SK-N-SH (cell line): ENCODE measurements around the gene TMEM202. TPM values are rescaled to one million over a fixed set of nuclear protein-coding genes. Genes with fewer than 3 reads are reported as not detected.

Experiments used
- CTCF ChIA-PET: fragments of 300-600, 350-600 bp; formaldehyde crosslinking; extraction: SDS; loops from one replicate; lab custom pipeline; 2021; lab: Yijun Ruan, JAX
- POLR2A ChIA-PET: fragments of 350-600 bp; sonication (Branson Sonifier 250); formaldehyde crosslinking; extraction: SDS; loops from one replicate; lab custom pipeline; 2020; ENCODE audit warnings: antibody characterized with exemption, inconsistent platforms; lab: Yijun Ruan, JAX
- DNase-seq: peaks from one replicate; pipeline ENCODE4 v3.0.0; 2012
- H2AFZ ChIP-seq: fragments of 200-600 bp; sonication (generic); 2 replicates; pipeline ENCODE4 v1.8.1; 2016; ENCODE audit warnings: antibody characterized with exemption, mild to moderate bottlenecking, low read depth
- H3F3A ChIP-seq: fragments of 200-600 bp; sonication (generic); replicated peaks from 2 replicates; pipeline ENCODE3; 2016; ENCODE audit warnings: antibody characterized with exemption, mild to moderate bottlenecking; ENCODE audit not compliant: insufficient read depth
- H3K27ac ChIP-seq, 2 experiments: fragments of 200-500 bp in 1 of 2; fragments of 200-600 bp in 1 of 2; sonication (Bioruptor generic) in 1 of 2; sonication (generic), shearing (Covaris generic) in 1 of 2; 2 replicates each; pipeline versions ENCODE4 v1.5.1 to v1.6.1; 2014 to 2016; ENCODE audit warnings: low read depth in 2 of 2, inconsistent platforms in 1 of 2, low read length in 1 of 2, mild to moderate bottlenecking in 1 of 2, mixed read lengths in 1 of 2
- H3K27me3 ChIP-seq: fragments of 200-600 bp; sonication (generic), shearing (Covaris generic); 2 replicates; pipeline ENCODE4 v1.6.1; 2016; ENCODE audit warnings: mixed run types; ENCODE audit not compliant: insufficient read depth
- H3K36me3 ChIP-seq, 2 experiments: fragments of 200-500 bp in 1 of 2; fragments of 200-600 bp in 1 of 2; sonication (Bioruptor generic) in 1 of 2; sonication (generic) in 1 of 2; replicated peaks in 1 of 2; 2 replicates each; pipeline versions ENCODE3 to v1.5.1; 2014 to 2016; ENCODE audit warnings: low read length in 1 of 2, mild to moderate bottlenecking in 1 of 2; ENCODE audit not compliant: insufficient read depth in 2 of 2, control insufficient read depth in 1 of 2
- H3K4me1 ChIP-seq, 2 experiments: fragments of 200-500 bp in 1 of 2; fragments of 200-600 bp in 1 of 2; sonication (Bioruptor generic) in 1 of 2; sonication (generic), shearing (Covaris generic) in 1 of 2; 2 replicates each; pipeline versions ENCODE4 v1.5.1 to v1.6.1; 2014 to 2016; ENCODE audit warnings: low read depth in 1 of 2, low read length in 1 of 2, mixed run types in 1 of 2; ENCODE audit not compliant: insufficient read depth in 2 of 2, control insufficient read depth in 1 of 2
- H3K4me2 ChIP-seq: fragments of 200-600 bp; sonication (generic), shearing (Covaris generic); 2 replicates; pipeline ENCODE4 v1.6.1; 2017; ENCODE audit warnings: mixed run types
- H3K4me3 ChIP-seq, 2 experiments: fragments of 200-500 bp in 1 of 2; fragments of 200-600 bp in 1 of 2; sonication (Bioruptor generic) in 1 of 2; sonication (generic), shearing (Covaris generic) in 1 of 2; 2 replicates each; pipeline versions ENCODE4 v1.5.1 to v1.8.1; 2014 to 2016; ENCODE audit warnings: low read depth in 2 of 2, inconsistent platforms in 1 of 2, low read length in 1 of 2, mild to moderate bottlenecking in 1 of 2, mixed read lengths in 1 of 2, moderate library complexity in 1 of 2
- H3K79me2 ChIP-seq: fragments of 200-600 bp; sonication (generic); 2 replicates; pipeline ENCODE4 v1.8.1; 2017; ENCODE audit warnings: mild to moderate bottlenecking; ENCODE audit not compliant: insufficient read depth
- H3K9ac ChIP-seq: fragments of 200-600 bp; sonication (generic); 2 replicates; pipeline ENCODE4 v1.6.1; 2017; ENCODE audit warnings: mixed run types
- H3K9me2 ChIP-seq: fragments of 200-600 bp; sonication (generic); 2 replicates; pipeline ENCODE4 v1.6.1; 2017; ENCODE audit warnings: mixed run types
- H3K9me3 ChIP-seq: fragments of 200-600 bp; sonication (generic); 2 replicates; pipeline ENCODE4 v1.6.1; 2017; ENCODE audit warnings: mixed run types, mild to moderate bottlenecking, moderate library complexity
- H4K20me1 ChIP-seq: fragments of 200-600 bp; sonication (generic); 2 replicates; pipeline ENCODE4 v1.6.1; 2017; ENCODE audit warnings: mild to moderate bottlenecking, mixed run types; ENCODE audit not compliant: insufficient read depth
- ELF1 ChIP-seq: IDR thresholded peaks from 2 replicates; pipeline ENCODE4 v1.4.0; 2012
- EZH2phosphoT487 ChIP-seq: fragments of 200-600 bp; sonication (generic); IDR thresholded peaks from 2 replicates; pipeline ENCODE4 v1.6.1; 2017; ENCODE audit warnings: low read depth, mixed run types, mild to moderate bottlenecking, antibody characterized with exemption, moderate library complexity, borderline replicate concordance
- FOSL2 ChIP-seq: IDR thresholded peaks from 2 replicates; pipeline ENCODE4 v1.4.0; 2012; ENCODE audit warnings: low read depth, mild to moderate bottlenecking, moderate library complexity, borderline replicate concordance
- FOXM1 ChIP-seq: IDR thresholded peaks from 2 replicates; pipeline ENCODE4 v1.4.0; 2012; ENCODE audit warnings: low read depth, mild to moderate bottlenecking
- JUND ChIP-seq: IDR thresholded peaks from 2 replicates; pipeline ENCODE4 v1.4.0; 2012
- MEF2A ChIP-seq: IDR thresholded peaks from 2 replicates; pipeline ENCODE4 v1.4.0; 2012; ENCODE audit warnings: low read depth, borderline replicate concordance
- MXI1 ChIP-seq: IDR thresholded peaks from 2 replicates; pipeline ENCODE4 v1.6.1; 2012; ENCODE audit warnings: mild to moderate bottlenecking, low read depth, low read length, improper control_type of control experiment
- NFIC ChIP-seq: IDR thresholded peaks from 2 replicates; pipeline ENCODE4 v1.4.0; 2012; ENCODE audit warnings: borderline replicate concordance
- POLR2AphosphoS5 ChIP-seq: IDR thresholded peaks from 2 replicates; pipeline ENCODE4 v1.6.1; 2012; ENCODE audit warnings: low read depth, low read length
- RAD21 ChIP-seq: IDR thresholded peaks from 2 replicates; pipeline ENCODE4 v1.6.1; 2012; ENCODE audit warnings: mild to moderate bottlenecking, low read length
- RFX5 ChIP-seq: IDR thresholded peaks from 2 replicates; pipeline ENCODE4 v1.6.1; 2012; ENCODE audit warnings: mild to moderate bottlenecking, improper control_type of control experiment, low read length
- RXRA ChIP-seq: IDR thresholded peaks from 2 replicates; pipeline ENCODE4 v1.4.0; 2012; ENCODE audit warnings: low read depth, mild to moderate bottlenecking, borderline replicate concordance
- SIN3A ChIP-seq: IDR thresholded peaks from 2 replicates; pipeline ENCODE4 v1.6.1; 2012; ENCODE audit warnings: low read depth, mild to moderate bottlenecking, low read length, moderate library complexity, borderline replicate concordance
- TAF1 ChIP-seq: IDR thresholded peaks from 2 replicates; pipeline ENCODE4 v1.6.1; 2012; ENCODE audit warnings: low read depth, mild to moderate bottlenecking, low read length, moderate library complexity, borderline replicate concordance
- TCF12 ChIP-seq: IDR thresholded peaks from 2 replicates; pipeline ENCODE4 v1.4.0; 2012
- TEAD4 ChIP-seq: IDR thresholded peaks from 2 replicates; pipeline ENCODE4 v1.4.0; 2012; ENCODE audit warnings: mild to moderate bottlenecking, borderline replicate concordance; ENCODE audit not compliant: insufficient read depth
- YY1 ChIP-seq: IDR thresholded peaks from 2 replicates; pipeline ENCODE4 v1.4.0; 2012; ENCODE audit warnings: low read depth, mild to moderate bottlenecking
- WGBS: methylation state at CpG from one replicate; pipeline ENCODE4 v1.1.6; 2017; ENCODE audit warnings: low lambda C conversion rate; 5-methylcytosine and 5-hydroxymethylcytosine counted together
- polyA plus RNA-seq, 3 experiments: library from polyadenylated mRNA; depleted of rRNA; stranded (reverse); fragments of >200 nt; gene quantifications; 2 replicates each; pipeline ENCODE4 v1.2.3, GENCODE V29; 2012
- TF ChIP-seq, protein P1 (sequence below): fragments of 150-350 bp; IDR thresholded peaks from 2 replicates; pipeline ENCODE4 v1.6.1; 2017; ENCODE audit warnings: antibody characterized with exemption, low read length, low read depth, borderline replicate concordance
- TF ChIP-seq, protein P2 (sequence below): IDR thresholded peaks from 2 replicates; pipeline ENCODE4 v1.4.0; 2012; ENCODE audit warnings: low read depth, borderline replicate concordance
- TF ChIP-seq, protein P3 (sequence below): IDR thresholded peaks from 2 replicates; pipeline ENCODE4 v1.4.0; 2012; ENCODE audit warnings: low read depth, borderline replicate concordance
- TF ChIP-seq, protein P4 (sequence below): IDR thresholded peaks from 2 replicates; pipeline ENCODE4; 2012

TMEM202 gene
- polyA plus RNA-seq, 1 of the 3 experiments (the other 2 are of a cell fraction) = not detected

DNA sequence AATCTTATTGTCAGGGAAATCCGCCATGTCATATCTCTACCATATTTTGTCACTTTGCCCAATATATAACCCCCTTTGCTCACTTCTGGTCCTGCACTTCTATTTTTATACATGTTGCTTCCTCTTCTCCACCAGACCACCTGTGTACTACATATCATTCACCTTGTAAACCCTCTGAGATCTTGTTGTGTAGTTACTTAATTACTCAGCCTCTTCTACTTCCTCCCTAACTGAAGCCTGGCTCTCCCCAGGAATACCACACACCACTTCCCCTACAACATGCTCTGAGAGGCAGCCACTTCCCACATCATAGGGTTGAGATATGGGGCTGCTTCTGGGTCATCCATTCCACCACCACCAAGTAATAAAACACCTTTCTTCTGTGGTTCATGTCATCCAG, 32.3 kb upstream of the TMEM202 start:
- Histone ChIP-seq H3K36me3 (peaks cover 5 to 6% of the 10 kb centered on the region in 2 experiments), H3K9ac (no peak overlapping the region), H3K9me2 (no peaks in the 10 kb centered on the region), H3F3A (no peaks in the 10 kb centered on the region), H2AFZ (no peak overlapping the region), H3K9me3 (no peaks in the 10 kb centered on the region), H3K27ac (no peak overlapping the region), H3K4me1 (no peaks in the 10 kb centered on the region), H3K4me2 (no peak overlapping the region), H4K20me1 (no peaks in the 10 kb centered on the region), H3K27me3 (no peaks in the 10 kb centered on the region), H3K79me2 (peaks cover 22% of the 10 kb centered on the region), H3K4me3 (no peak overlapping the region)
- CTCF ChIA-PET = interaction anchor here (1.6 kb wide), 1 partner anchor 234 kb away, joined by 4 read pairs; no protein-coding TSS in a partner anchor
- DNase-seq = no peak
- WGBS = 97% methylated on average over 1 of the region's 1 CpG
- TF ChIP-seq SIN3A = no peak
- no peak for TF ChIP-seq TEAD4
- TF ChIP-seq FOXM1 = no peak
- TF ChIP-seq NFIC = no peak
- no peak for TF ChIP-seq RXRA
- no peak for TF ChIP-seq FOSL2
- TF ChIP-seq, protein P1, sequence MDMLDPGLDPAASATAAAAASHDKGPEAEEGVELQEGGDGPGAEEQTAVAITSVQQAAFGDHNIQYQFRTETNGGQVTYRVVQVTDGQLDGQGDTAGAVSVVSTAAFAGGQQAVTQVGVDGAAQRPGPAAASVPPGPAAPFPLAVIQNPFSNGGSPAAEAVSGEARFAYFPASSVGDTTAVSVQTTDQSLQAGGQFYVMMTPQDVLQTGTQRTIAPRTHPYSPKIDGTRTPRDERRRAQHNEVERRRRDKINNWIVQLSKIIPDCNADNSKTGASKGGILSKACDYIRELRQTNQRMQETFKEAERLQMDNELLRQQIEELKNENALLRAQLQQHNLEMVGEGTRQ = no peak
- no peak for TF ChIP-seq TCF12
- no peak for TF ChIP-seq RFX5
- TF ChIP-seq, protein P2, sequence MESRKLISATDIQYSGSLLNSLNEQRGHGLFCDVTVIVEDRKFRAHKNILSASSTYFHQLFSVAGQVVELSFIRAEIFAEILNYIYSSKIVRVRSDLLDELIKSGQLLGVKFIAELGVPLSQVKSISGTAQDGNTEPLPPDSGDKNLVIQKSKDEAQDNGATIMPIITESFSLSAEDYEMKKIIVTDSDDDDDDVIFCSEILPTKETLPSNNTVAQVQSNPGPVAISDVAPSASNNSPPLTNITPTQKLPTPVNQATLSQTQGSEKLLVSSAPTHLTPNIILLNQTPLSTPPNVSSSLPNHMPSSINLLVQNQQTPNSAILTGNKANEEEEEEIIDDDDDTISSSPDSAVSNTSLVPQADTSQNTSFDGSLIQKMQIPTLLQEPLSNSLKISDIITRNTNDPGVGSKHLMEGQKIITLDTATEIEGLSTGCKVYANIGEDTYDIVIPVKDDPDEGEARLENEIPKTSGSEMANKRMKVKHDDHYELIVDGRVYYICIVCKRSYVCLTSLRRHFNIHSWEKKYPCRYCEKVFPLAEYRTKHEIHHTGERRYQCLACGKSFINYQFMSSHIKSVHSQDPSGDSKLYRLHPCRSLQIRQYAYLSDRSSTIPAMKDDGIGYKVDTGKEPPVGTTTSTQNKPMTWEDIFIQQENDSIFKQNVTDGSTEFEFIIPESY = no peak
- TF ChIP-seq YY1 = no peak
- TF ChIP-seq RAD21 = no peak
- no peak for TF ChIP-seq TAF1
- TF ChIP-seq ELF1 = no peak
- TF ChIP-seq, protein P3, sequence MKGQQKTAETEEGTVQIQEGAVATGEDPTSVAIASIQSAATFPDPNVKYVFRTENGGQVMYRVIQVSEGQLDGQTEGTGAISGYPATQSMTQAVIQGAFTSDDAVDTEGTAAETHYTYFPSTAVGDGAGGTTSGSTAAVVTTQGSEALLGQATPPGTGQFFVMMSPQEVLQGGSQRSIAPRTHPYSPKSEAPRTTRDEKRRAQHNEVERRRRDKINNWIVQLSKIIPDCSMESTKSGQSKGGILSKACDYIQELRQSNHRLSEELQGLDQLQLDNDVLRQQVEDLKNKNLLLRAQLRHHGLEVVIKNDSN = no peak
- POLR2A ChIA-PET = no interaction called here

DNA sequence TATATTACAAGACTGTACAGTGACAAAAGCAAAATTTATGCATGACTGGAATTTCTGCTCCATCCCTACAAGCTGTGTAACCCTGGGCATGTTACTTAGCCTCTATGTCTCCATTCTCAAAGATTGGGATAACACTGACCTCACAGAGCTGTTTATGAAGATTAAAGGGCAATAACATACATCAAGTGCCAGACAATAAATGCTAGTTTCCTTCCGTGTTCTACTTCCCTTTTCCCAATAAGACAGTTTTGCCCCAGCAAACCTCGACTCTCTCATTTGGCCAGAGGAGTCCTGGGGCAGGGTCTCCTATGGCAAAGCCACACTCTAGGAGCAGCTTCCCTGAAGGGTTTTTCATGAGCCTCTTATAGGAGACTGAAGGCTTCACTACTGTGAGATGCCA, 29.8 kb upstream of the TMEM202 start:
- Histone ChIP-seq H3K4me2 (no peak overlapping the region), H3K36me3 (peaks cover 4 to 6% of the 10 kb centered on the region in 2 experiments), H3K4me3 (no peak overlapping the region), H3K9me3 (no peaks in the 10 kb centered on the region), H3K79me2 (peaks cover 38% of the 10 kb centered on the region), H3K9ac (no peak overlapping the region), H3F3A (no peaks in the 10 kb centered on the region), H3K27ac (no peak overlapping the region), H3K4me1 (no peaks in the 10 kb centered on the region), H3K9me2 (no peaks in the 10 kb centered on the region), H2AFZ (no peak overlapping the region), H3K27me3 (no peaks in the 10 kb centered on the region), H4K20me1 (no peaks in the 10 kb centered on the region)
- 91% methylated on average over 2 of the region's 2 CpGs for WGBS
- TF ChIP-seq EZH2phosphoT487 = no peak
- no peak for TF ChIP-seq MEF2A
- no peak for TF ChIP-seq RAD21
- TF ChIP-seq, protein P4, sequence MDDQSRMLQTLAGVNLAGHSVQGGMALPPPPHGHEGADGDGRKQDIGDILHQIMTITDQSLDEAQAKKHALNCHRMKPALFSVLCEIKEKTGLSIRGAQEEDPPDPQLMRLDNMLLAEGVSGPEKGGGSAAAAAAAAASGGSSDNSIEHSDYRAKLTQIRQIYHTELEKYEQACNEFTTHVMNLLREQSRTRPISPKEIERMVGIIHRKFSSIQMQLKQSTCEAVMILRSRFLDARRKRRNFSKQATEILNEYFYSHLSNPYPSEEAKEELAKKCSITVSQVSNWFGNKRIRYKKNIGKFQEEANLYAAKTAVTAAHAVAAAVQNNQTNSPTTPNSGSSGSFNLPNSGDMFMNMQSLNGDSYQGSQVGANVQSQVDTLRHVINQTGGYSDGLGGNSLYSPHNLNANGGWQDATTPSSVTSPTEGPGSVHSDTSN = no peak
- TF ChIP-seq, protein P3 = no peak
- TF ChIP-seq, protein P2 = no peak
- no peak for TF ChIP-seq JUND
- TF ChIP-seq MXI1 = no peak
- no peak for TF ChIP-seq TAF1
- TF ChIP-seq POLR2AphosphoS5 = no peak
- ChIA-PET CTCF (interaction anchor here (0.7 to 1.5 kb wide), 3 partner anchors 56 to 231 kb away, joined by 3 to 4 read pairs (median 3); no protein-coding TSS in a partner anchor), POLR2A (no interaction called here)
- no peak for DNase-seq
